Measurements from ENCODE around the gene RIMBP3C. TPM values are rescaled to one million over a fixed set of nuclear protein-coding genes. Genes with fewer than 3 reads are reported as not detected.
A peak's percentile ranks its signal among the peaks of the same experiment; 100 is the strongest.

RIMBP3C gene
- total RNA-seq, 2 donors from 2014 or later, result 0.04 TPM; not detected in 1

DNA sequence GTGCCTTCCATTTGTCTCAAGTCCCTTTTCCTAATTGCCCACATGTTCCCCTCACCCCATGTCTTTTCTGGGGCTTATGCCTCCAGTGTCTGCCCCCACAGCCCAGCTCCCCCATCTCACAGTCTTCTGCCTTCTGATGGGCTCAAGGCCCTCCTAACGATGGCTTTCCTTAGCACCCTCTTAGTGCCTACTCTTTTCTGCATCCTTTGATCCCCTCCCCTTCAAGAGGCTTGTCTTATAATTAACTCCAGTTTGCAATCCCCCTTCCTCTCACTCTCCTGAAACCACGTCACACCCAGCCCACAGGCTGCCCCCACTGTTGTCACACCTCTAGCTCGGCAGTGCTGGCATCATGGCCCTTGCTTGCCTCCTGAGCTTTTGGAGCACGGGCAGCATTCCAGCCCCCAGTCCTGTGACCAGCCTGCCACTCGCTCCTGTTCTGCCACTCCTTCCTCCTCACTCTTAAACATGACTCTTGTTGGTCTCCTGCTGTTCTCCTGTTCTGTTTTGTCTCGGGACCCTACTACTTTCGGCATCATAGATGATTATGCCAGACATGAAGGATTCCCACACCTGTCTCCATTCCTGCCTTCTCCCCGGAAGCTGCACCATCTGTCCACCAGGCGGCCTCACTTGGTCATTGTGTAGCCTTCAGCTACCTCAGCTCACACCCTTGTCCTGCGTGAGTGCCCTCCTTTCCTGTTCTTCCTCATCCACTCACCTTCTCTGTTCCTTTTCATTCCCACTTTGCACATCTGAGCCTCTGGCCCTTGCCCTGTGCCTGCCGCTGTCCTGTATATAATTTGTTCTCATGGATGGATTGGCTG, 42.4 kb upstream of the RIMBP3C start:
- H3K4me3 ChIP-seq, result no peak overlapping the region
- H3K36me3 ChIP-seq, result peaks cover 32% of the 10 kb centered on the region
- no peaks in the 10 kb centered on the region for H3K27me3 ChIP-seq
- peak overlapping the region; percentile 14 to 31 for H3K27ac ChIP-seq
- TF ChIP-seq, protein P1, sequence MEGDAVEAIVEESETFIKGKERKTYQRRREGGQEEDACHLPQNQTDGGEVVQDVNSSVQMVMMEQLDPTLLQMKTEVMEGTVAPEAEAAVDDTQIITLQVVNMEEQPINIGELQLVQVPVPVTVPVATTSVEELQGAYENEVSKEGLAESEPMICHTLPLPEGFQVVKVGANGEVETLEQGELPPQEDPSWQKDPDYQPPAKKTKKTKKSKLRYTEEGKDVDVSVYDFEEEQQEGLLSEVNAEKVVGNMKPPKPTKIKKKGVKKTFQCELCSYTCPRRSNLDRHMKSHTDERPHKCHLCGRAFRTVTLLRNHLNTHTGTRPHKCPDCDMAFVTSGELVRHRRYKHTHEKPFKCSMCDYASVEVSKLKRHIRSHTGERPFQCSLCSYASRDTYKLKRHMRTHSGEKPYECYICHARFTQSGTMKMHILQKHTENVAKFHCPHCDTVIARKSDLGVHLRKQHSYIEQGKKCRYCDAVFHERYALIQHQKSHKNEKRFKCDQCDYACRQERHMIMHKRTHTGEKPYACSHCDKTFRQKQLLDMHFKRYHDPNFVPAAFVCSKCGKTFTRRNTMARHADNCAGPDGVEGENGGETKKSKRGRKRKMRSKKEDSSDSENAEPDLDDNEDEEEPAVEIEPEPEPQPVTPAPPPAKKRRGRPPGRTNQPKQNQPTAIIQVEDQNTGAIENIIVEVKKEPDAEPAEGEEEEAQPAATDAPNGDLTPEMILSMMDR (IDR thresholded peaks at IDR 0.05), result peak in 1 of 2 donors; percentile 36
- peaks cover 0 to 61% of the 10 kb centered on the region in 2 donors for H3K4me1 ChIP-seq
- DNase-seq (ENCODE audit: low spot score), result no peak
- H3K9me3 ChIP-seq, result no peaks in the 10 kb centered on the region

DNA sequence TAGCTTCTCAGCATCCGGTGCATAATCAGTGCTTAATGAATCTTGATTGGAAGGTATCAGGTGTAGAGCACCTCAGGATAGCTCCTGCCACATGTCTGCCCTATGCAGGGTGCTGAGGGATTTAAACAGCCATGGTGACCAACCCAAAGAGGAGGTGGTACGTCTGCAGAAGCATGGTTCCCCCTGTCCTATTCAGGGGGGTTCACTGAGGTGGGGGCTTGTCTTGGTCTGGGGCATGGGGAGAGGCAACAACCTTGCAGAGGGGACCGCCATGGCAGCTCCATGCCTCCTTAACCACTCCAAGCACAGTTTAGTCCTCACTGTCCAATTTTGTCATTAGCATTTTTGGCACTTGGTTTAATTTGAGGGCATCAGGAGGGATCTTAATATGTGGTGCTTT, 41.2 kb upstream of the RIMBP3C start:
- no peaks in the 10 kb centered on the region for H3K27me3 ChIP-seq
- H3K36me3 ChIP-seq, result peaks cover 32% of the 10 kb centered on the region
- no peak overlapping the region for H3K4me3 ChIP-seq
- no peak for DNase-seq (ENCODE audit: low spot score)
- H3K9me3 ChIP-seq, result no peaks in the 10 kb centered on the region
- H3K4me1 ChIP-seq, result peaks cover 0 to 69% of the 10 kb centered on the region in 2 donors
- no peak overlapping the region for H3K27ac ChIP-seq
- TF ChIP-seq, protein P1 (IDR thresholded peaks at IDR 0.05), result no peak

DNA sequence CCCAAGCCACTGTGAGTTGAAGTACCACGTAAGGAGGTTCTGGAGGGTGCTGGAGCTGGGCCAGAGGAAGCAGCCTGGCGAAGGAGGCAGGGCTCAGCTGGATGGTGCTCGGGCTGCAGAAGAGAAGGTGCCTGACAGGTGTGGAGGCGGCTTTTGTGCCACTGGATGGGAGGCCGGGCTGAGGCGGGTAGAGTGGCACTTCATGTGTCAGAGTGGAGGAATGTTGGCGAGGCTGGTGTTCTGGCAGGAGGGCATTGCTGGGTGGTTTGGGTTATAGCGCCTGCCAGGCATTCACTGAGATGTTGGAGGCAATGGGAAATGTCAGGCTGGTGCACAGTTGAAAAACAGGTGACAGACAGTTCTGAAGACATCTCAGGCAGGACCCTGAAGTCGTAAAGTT, 40.4 kb upstream of the RIMBP3C start:
- Histone ChIP-seq H3K9me3 (no peaks in the 10 kb centered on the region), H3K27me3 (no peaks in the 10 kb centered on the region), H3K36me3 (peaks cover 26% of the 10 kb centered on the region), H3K4me3 (no peak overlapping the region), H3K27ac (no peak overlapping the region), H3K4me1 (peaks cover 0 to 74% of the 10 kb centered on the region in 2 donors)
- TF ChIP-seq, protein P1 (IDR thresholded peaks at IDR 0.05), result no peak
- DNase-seq (ENCODE audit: low spot score), result no peak

DNA sequence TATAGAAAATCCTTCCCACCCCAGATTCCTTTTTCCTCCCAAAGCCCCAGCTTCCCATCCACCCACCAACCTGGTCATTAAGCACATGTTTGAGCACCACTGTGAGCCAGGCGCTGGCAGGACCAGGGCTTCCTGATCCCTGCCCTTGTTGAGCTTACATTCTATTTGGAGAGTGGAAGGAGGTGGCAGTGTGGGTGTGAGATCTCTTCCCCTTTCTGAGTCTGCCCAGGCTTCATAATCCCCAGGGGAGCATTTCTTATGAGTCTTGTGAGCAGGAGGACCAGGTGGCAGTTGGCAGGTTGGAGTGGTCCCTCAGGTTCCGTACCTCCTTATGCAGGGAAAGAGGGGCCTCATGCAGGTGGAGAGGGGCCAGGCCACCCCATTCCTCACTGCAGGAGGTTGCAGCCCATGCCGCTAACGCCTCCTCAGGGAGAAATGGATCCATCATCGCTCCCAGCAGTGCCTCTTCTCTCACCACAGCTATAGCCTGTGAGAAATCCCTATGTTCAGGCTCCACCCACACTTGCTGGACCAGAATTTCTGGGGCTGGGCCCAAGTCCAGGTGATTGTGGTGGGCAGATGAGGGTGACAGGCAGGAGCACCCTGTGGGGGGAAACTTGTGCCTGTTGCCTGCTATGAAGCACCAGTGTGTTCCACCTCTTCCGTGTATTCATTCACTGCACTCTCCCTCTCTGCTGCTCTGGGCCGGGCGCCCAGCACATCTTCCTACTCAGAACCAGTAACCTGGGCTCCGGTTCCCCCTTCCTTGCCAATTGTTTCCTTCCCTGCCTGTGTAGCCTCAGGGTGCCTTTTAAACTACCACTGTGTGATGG, 39.8 kb upstream of the RIMBP3C start:
- H3K9me3 ChIP-seq, result no peaks in the 10 kb centered on the region
- DNase-seq (ENCODE audit: low spot score), result no peak
- TF ChIP-seq, protein P1 (IDR thresholded peaks at IDR 0.05), result no peak
- no peaks in the 10 kb centered on the region for H3K27me3 ChIP-seq
- no peak overlapping the region for H3K27ac ChIP-seq
- H3K36me3 ChIP-seq, result peaks cover 21% of the 10 kb centered on the region
- no peak overlapping the region for H3K4me3 ChIP-seq
- H3K4me1 ChIP-seq, result peaks cover 0 to 74% of the 10 kb centered on the region in 2 donors

DNA sequence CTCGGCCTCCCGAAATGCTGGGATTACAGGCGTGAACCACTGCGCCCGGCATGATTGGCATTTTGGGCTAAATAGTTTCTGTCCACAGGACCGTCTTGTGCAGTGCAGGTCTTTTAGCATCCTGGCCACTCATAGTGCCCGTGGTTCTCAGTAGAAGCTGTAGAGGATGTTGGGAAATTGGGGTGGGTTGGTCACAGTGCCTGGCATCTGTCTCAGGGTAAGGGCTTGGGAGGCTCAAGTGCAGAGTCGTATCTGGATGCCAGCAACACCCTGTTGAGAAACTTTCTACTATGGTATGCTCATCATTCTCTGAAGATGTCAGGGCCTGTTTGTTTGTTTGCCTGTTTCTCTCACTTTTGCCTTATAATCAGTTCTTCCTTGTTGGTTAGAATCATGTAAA, 38.1 kb upstream of the RIMBP3C start:
- no peak for DNase-seq (ENCODE audit: low spot score)
- Histone ChIP-seq H3K27me3 (no peaks in the 10 kb centered on the region), H3K9me3 (no peaks in the 10 kb centered on the region), H3K4me3 (no peak overlapping the region), H3K27ac (no peak overlapping the region), H3K4me1 (peaks cover 0 to 61% of the 10 kb centered on the region in 2 donors), H3K36me3 (peaks cover 14% of the 10 kb centered on the region)
- TF ChIP-seq, protein P1 (IDR thresholded peaks at IDR 0.05), result no peak
